Trophoblast cell (in vitro differentiated cells and primary cell): ENCODE measurements around the gene C3orf18.

Source experiments
- DNase-seq, 2 donors: peaks; one replicate each; pipeline ENCODE4 v3.0.0-alpha.2; 2016
- H2AFZ ChIP-seq: 2 replicates; pipeline ENCODE4 v1.6.1; 2013; ENCODE audit warnings: low read length, moderate library complexity, mild to moderate bottlenecking; ENCODE audit not compliant: insufficient read depth, poor library complexity
- H2AK5ac ChIP-seq: 2 replicates; pipeline ENCODE4 v1.6.1; 2013; ENCODE audit warnings: mild to moderate bottlenecking, low read length
- H2BK120ac ChIP-seq: 2 replicates; pipeline ENCODE4 v1.6.1; 2013; ENCODE audit warnings: low read length, mild to moderate bottlenecking, moderate library complexity; ENCODE audit not compliant: insufficient read depth, poor library complexity
- H2BK12ac ChIP-seq: 2 replicates; pipeline ENCODE4 v1.6.1; 2013; ENCODE audit warnings: mild to moderate bottlenecking, low read length, moderate library complexity
- H2BK5ac ChIP-seq: 2 replicates; pipeline ENCODE4 v1.6.1; 2013; ENCODE audit warnings: low read length, low read depth, moderate library complexity, mild to moderate bottlenecking; ENCODE audit not compliant: poor library complexity
- H3K14ac ChIP-seq: 2 replicates; pipeline ENCODE4 v1.6.1; 2013; ENCODE audit warnings: mild to moderate bottlenecking, low read length
- H3K18ac ChIP-seq: 2 replicates; pipeline ENCODE4 v1.6.1; 2013; ENCODE audit warnings: mild to moderate bottlenecking, low read length
- H3K23ac ChIP-seq: 2 replicates; pipeline ENCODE4 v1.6.1; 2013; ENCODE audit warnings: low read length
- H3K27ac ChIP-seq: 2 replicates; pipeline ENCODE4 v1.5.1; 2013; ENCODE audit warnings: low read depth, mild to moderate bottlenecking, inconsistent platforms, low read length, moderate library complexity
- H3K27me3 ChIP-seq: 2 replicates; pipeline ENCODE4 v1.6.1; 2013; ENCODE audit warnings: inconsistent platforms, mild to moderate bottlenecking, low read length, moderate library complexity; ENCODE audit not compliant: insufficient read depth
- H3K36me3 ChIP-seq, 2 experiments: 1 replicate in 1 of 2; 2 replicates in 1 of 2; pipeline ENCODE4 v1.6.1; 2013; ENCODE audit warnings: low read length in 2 of 2, mild to moderate bottlenecking in 2 of 2, moderate library complexity in 1 of 2; ENCODE audit not compliant: insufficient read depth in 2 of 2, control insufficient read depth in 1 of 2
- H3K4ac ChIP-seq: 2 replicates; pipeline ENCODE4 v1.6.1; 2013; ENCODE audit warnings: low read depth, mild to moderate bottlenecking, low read length, moderate library complexity
- H3K4me1 ChIP-seq, 2 experiments: 1 replicate in 1 of 2; 2 replicates in 1 of 2; pipeline ENCODE4 v1.6.1; 2013; ENCODE audit warnings: low read length in 2 of 2, mild to moderate bottlenecking in 2 of 2, moderate library complexity in 1 of 2; ENCODE audit not compliant: insufficient read depth in 2 of 2, control insufficient read depth in 1 of 2
- H3K4me2 ChIP-seq: 2 replicates; pipeline ENCODE4 v1.6.1; 2013; ENCODE audit warnings: inconsistent platforms, mild to moderate bottlenecking, low read length, moderate library complexity
- H3K4me3 ChIP-seq: 2 replicates; pipeline ENCODE4 v1.5.1; 2013; ENCODE audit warnings: mild to moderate bottlenecking, low read depth, low read length, inconsistent platforms
- H3K79me1 ChIP-seq: one replicate; pipeline ENCODE4 v1.6.1; 2013; ENCODE audit warnings: low read length
- H3K79me2 ChIP-seq: 2 replicates; pipeline ENCODE4 v1.6.1; 2013; ENCODE audit warnings: low read length, mild to moderate bottlenecking; ENCODE audit not compliant: control insufficient read depth, insufficient read depth, poor library complexity
- H3K9ac ChIP-seq: 2 replicates; pipeline ENCODE4 v1.6.1; 2013; ENCODE audit warnings: mild to moderate bottlenecking, low read length
- H3K9me3 ChIP-seq: 2 replicates; pipeline ENCODE4 v1.6.1; 2013; ENCODE audit warnings: low read depth, mild to moderate bottlenecking, control low read depth, inconsistent platforms, low read length; ENCODE audit not compliant: insufficient read depth
- H4K12ac ChIP-seq: 2 replicates; pipeline ENCODE4 v1.6.1; 2013; ENCODE audit warnings: low read depth, mild to moderate bottlenecking, low read length, moderate library complexity
- H4K8ac ChIP-seq: 2 replicates; pipeline ENCODE4 v1.6.1; 2013; ENCODE audit warnings: low read depth, mild to moderate bottlenecking, low read length, moderate library complexity
- H4K91ac ChIP-seq: one replicate; pipeline ENCODE4 v1.6.1; 2013; ENCODE audit warnings: low read depth, mild to moderate bottlenecking, low read length, moderate library complexity
- WGBS: extraction: QIAGEN DNeasy Blood & Tissue Kit; methylation state at CpG from one replicate; pipeline ENCODE4 v1.1.7; 2013; ENCODE audit warnings: missing lambda C conversion rate; ENCODE audit not compliant: insufficient read length, insufficient coverage; ENCODE audit errors: extremely low coverage; 5-methylcytosine and 5-hydroxymethylcytosine counted together

The C3orf18 gene

DNA sequence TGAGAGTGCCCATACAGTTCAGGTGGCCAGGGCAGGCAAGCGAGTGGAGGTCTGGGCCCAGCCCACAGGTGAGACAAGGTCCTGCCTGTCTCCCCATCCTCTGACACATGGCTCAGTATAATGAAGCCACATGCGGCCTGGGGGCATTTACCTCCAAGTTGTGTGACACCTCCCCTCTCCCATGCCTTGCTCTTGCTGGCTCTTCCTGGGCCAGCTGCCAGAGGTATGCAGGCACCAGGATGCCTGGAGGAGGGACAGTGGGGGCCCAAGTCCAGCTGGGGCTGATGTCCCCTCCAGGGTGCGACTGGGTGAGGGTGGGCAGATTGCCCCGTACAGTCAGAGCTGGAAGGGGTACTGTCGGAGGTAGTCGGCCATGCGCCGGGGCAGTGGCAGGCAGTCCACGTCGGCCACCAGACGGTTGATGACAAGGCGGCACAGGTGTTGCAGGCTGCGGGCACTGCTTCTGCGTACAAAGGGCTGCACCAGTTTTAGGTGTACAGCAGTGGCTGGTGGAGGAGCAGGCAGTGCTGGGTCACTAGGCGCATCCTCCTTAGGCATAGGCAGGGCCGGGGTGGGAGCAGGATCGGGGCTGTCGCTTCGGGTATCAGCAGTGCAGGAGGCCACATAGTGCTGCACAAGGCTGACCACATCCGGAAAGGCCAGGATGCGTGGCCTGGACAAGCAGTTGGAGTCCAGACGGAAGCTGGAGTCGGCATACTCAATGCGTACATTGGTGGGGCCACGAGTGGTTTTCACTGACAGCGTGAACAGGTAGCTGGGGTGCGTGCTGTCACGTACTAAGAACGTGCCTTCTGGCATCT, 39.9 kb upstream of the C3orf18 start:
- Histone ChIP-seq H4K8ac (no peak overlapping the region), H4K12ac (no peak overlapping the region), H2BK5ac (no peak overlapping the region), H2BK120ac (no peak overlapping the region), H3K79me1 (peaks cover 7% of the 10 kb centered on the region), H2AK5ac (no peak overlapping the region), H3K4me3 (no peak overlapping the region), H3K27me3 (no peaks in the 10 kb centered on the region), H3K9ac (no peak overlapping the region), H3K36me3 (peaks cover 14% of the 10 kb centered on the region in 2 experiments), H3K18ac (no peak overlapping the region), H3K14ac (no peak overlapping the region), H4K91ac (no peak overlapping the region), H3K9me3 (peaks cover 5% of the 10 kb centered on the region), H3K27ac (no peak overlapping the region), H2BK12ac (no peak overlapping the region), H3K23ac (no peak overlapping the region), H2AFZ (no peak overlapping the region), H3K79me2 (peaks cover 3% of the 10 kb centered on the region), H3K4me2 (no peak overlapping the region), H3K4me1 (peaks cover 16 to 19% of the 10 kb centered on the region in 2 experiments), H3K4ac (no peak overlapping the region)
- DNase-seq = no peak
- no CpG with 5 or more reads among the region's 29 CpGs for WGBS

- WGBS = no CpG with 5 or more reads among the region's 6 CpGs
- no peak overlapping the region for H2BK5ac ChIP-seq
- no peak overlapping the region for H3K4me3 ChIP-seq
- no peak overlapping the region for H2AFZ ChIP-seq
- peaks cover 10% of the 10 kb centered on the region for H3K79me1 ChIP-seq
- no peak overlapping the region for H3K4ac ChIP-seq
- no peak overlapping the region for H2AK5ac ChIP-seq
- H3K4me2 ChIP-seq = no peak overlapping the region
- H3K14ac ChIP-seq = no peak overlapping the region
- H2BK120ac ChIP-seq = no peak overlapping the region
- H3K9me3 ChIP-seq = peaks cover 5% of the 10 kb centered on the region
- no peak overlapping the region for H4K12ac ChIP-seq
- no peak overlapping the region for H4K91ac ChIP-seq
- no peaks in the 10 kb centered on the region for H3K27me3 ChIP-seq
- peaks cover 14% of the 10 kb centered on the region in 2 experiments for H3K36me3 ChIP-seq
- H3K4me1 ChIP-seq = peaks cover 25 to 27% of the 10 kb centered on the region in 2 experiments
- H3K27ac ChIP-seq = no peak overlapping the region
- no peak for DNase-seq
- H2BK12ac ChIP-seq = no peak overlapping the region
- H4K8ac ChIP-seq = no peak overlapping the region
- no peak overlapping the region for H3K18ac ChIP-seq
- no peak overlapping the region for H3K23ac ChIP-seq
- no peak overlapping the region for H3K9ac ChIP-seq
- H3K79me2 ChIP-seq = peaks cover 4% of the 10 kb centered on the region
Measured at GRCh38 chr3:50606596-50606995, 39.0 kb upstream of the C3orf18 start.

GRCh38 chr3:50605901-50606326, 38.4 kb upstream of the C3orf18 start:
- no peak overlapping the region for H3K4me3 ChIP-seq
- peaks cover 14% of the 10 kb centered on the region in 2 experiments for H3K36me3 ChIP-seq
- no peak overlapping the region for H3K4ac ChIP-seq
- H3K4me1 ChIP-seq = peaks cover 26 to 29% of the 10 kb centered on the region in 2 experiments
- no peak overlapping the region for H2AK5ac ChIP-seq
- H4K91ac ChIP-seq = no peak overlapping the region
- no peak overlapping the region for H4K8ac ChIP-seq
- no peak overlapping the region for H3K27ac ChIP-seq
- no peak overlapping the region for H3K23ac ChIP-seq
- no CpG with 5 or more reads among the region's 5 CpGs for WGBS
- no peak overlapping the region for H3K18ac ChIP-seq
- H3K79me1 ChIP-seq = peaks cover 12% of the 10 kb centered on the region
- no peak overlapping the region for H2AFZ ChIP-seq
- no peak overlapping the region for H3K14ac ChIP-seq
- H2BK12ac ChIP-seq = no peak overlapping the region
- DNase-seq = no peak
- H3K27me3 ChIP-seq = no peaks in the 10 kb centered on the region
- H2BK120ac ChIP-seq = no peak overlapping the region
- no peak overlapping the region for H3K9ac ChIP-seq
- peaks cover 5% of the 10 kb centered on the region for H3K9me3 ChIP-seq
- H3K79me2 ChIP-seq = peaks cover 2% of the 10 kb centered on the region
- no peak overlapping the region for H4K12ac ChIP-seq
- no peak overlapping the region for H2BK5ac ChIP-seq
- H3K4me2 ChIP-seq = no peak overlapping the region

DNA sequence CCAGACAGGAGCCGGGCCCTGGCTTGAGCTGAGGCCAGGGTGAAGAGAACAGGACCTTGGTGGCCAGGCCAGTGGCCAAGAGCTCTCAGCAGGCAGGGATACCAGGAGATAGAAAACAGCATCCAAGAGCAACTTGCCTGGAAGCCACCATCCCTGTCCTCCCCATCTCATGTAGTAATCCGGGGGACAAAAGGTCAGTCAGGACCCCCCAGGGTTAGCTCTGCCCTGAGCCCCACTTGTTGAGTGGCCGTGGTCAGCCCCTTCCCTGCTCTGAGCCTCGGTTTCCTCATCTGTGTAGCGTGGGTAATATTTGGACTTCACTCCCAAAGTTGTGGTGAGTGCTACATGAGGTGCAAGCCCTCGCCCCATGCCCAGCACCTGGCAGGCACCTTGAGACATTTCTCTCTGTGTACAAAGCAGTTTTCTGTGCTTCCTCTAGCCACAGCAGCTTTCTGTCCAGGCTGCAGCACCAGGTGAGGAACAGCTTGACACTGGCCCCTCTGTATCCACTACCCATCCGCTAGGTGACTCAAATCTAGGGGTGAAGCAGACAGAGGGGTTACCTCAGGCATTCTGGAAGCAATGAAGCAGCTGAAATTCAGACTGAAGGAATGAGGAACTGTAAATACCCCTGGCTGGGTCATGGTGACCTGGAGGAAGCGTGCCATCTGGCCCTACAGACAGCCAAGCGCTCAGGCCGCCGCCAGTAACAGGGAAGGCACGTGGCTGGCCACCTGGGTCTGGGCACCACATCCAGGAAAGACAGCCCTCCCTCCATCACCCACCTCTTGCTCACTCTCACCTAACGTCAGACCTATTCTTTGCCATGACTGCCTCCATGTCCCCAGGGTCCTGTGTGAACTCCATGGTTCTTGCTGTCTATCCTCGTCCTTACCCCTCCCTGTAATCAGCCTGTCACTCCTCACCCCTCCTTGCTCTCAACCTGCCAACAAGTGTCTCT, 37.4 kb upstream of the C3orf18 start:
- peaks cover 2% of the 10 kb centered on the region for H3K79me2 ChIP-seq
- no peak overlapping the region for H4K8ac ChIP-seq
- H4K12ac ChIP-seq = no peak overlapping the region
- no peak overlapping the region for H3K23ac ChIP-seq
- H3K9me3 ChIP-seq = no peaks in the 10 kb centered on the region
- no peak overlapping the region for H4K91ac ChIP-seq
- no peak overlapping the region for H2BK120ac ChIP-seq
- no peak overlapping the region for H2AK5ac ChIP-seq
- no peak overlapping the region for H3K4ac ChIP-seq
- peaks cover 12% of the 10 kb centered on the region for H3K79me1 ChIP-seq
- no CpG with 5 or more reads among the region's 14 CpGs for WGBS
- H2BK5ac ChIP-seq = no peak overlapping the region
- no peak for DNase-seq
- peaks cover 24 to 26% of the 10 kb centered on the region in 2 experiments for H3K4me1 ChIP-seq
- H3K27me3 ChIP-seq = no peaks in the 10 kb centered on the region
- H2AFZ ChIP-seq = no peak overlapping the region
- H3K36me3 ChIP-seq = peaks cover 14% of the 10 kb centered on the region in 2 experiments
- H2BK12ac ChIP-seq = no peak overlapping the region
- H3K4me3 ChIP-seq = no peak overlapping the region
- no peak overlapping the region for H3K14ac ChIP-seq
- H3K18ac ChIP-seq = no peak overlapping the region
- H3K9ac ChIP-seq = no peak overlapping the region
- no peak overlapping the region for H3K4me2 ChIP-seq
- H3K27ac ChIP-seq = no peak overlapping the region
